ENCODE results near the gene HM13. TPM values are rescaled to one million over a fixed set of nuclear protein-coding genes. Genes with fewer than 3 reads are reported as not detected.

HM13 gene
- total and polyA plus RNA-seq, 9 of the 15 experiments (the other 6 are each of a cell fraction or from before 2014, with no cell fraction given), result 7.7 to 136 (median 74.5) TPM

- TF ChIP-seq, protein P1, sequence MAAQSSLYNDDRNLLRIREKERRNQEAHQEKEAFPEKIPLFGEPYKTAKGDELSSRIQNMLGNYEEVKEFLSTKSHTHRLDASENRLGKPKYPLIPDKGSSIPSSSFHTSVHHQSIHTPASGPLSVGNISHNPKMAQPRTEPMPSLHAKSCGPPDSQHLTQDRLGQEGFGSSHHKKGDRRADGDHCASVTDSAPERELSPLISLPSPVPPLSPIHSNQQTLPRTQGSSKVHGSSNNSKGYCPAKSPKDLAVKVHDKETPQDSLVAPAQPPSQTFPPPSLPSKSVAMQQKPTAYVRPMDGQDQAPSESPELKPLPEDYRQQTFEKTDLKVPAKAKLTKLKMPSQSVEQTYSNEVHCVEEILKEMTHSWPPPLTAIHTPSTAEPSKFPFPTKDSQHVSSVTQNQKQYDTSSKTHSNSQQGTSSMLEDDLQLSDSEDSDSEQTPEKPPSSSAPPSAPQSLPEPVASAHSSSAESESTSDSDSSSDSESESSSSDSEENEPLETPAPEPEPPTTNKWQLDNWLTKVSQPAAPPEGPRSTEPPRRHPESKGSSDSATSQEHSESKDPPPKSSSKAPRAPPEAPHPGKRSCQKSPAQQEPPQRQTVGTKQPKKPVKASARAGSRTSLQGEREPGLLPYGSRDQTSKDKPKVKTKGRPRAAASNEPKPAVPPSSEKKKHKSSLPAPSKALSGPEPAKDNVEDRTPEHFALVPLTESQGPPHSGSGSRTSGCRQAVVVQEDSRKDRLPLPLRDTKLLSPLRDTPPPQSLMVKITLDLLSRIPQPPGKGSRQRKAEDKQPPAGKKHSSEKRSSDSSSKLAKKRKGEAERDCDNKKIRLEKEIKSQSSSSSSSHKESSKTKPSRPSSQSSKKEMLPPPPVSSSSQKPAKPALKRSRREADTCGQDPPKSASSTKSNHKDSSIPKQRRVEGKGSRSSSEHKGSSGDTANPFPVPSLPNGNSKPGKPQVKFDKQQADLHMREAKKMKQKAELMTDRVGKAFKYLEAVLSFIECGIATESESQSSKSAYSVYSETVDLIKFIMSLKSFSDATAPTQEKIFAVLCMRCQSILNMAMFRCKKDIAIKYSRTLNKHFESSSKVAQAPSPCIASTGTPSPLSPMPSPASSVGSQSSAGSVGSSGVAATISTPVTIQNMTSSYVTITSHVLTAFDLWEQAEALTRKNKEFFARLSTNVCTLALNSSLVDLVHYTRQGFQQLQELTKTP (IDR thresholded peaks at IDR 0.05; ENCODE audit: low read depth in 1 of 2, partially characterized antibody in 2 of 2), result no peak
- no peak for TF ChIP-seq SMC3 (conservative IDR thresholded peaks at IDR 0.05; ENCODE audit: insufficient read depth, low read depth, low read length)
- TF ChIP-seq, protein P2, sequence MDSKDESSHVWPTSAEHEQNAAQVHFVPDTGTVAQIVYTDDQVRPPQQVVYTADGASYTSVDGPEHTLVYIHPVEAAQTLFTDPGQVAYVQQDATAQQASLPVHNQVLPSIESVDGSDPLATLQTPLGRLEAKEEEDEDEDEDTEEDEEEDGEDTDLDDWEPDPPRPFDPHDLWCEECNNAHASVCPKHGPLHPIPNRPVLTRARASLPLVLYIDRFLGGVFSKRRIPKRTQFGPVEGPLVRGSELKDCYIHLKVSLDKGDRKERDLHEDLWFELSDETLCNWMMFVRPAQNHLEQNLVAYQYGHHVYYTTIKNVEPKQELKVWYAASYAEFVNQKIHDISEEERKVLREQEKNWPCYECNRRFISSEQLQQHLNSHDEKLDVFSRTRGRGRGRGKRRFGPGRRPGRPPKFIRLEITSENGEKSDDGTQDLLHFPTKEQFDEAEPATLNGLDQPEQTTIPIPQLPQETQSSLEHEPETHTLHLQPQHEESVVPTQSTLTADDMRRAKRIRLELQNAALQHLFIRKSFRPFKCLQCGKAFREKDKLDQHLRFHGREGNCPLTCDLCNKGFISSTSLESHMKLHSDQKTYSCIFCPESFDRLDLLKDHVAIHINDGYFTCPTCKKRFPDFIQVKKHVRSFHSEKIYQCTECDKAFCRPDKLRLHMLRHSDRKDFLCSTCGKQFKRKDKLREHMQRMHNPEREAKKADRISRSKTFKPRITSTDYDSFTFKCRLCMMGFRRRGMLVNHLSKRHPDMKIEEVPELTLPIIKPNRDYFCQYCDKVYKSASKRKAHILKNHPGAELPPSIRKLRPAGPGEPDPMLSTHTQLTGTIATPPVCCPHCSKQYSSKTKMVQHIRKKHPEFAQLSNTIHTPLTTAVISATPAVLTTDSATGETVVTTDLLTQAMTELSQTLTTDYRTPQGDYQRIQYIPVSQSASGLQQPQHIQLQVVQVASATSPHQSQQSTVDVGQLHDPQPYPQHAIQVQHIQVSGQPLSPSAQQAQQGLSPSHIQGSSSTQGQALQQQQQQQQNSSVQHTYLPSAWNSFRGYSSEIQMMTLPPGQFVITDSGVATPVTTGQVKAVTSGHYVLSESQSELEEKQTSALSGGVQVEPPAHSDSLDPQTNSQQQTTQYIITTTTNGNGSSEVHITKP (IDR thresholded peaks at IDR 0.05; ENCODE audit: partially characterized antibody), result no peak
- no peak for TF ChIP-seq CBFA2T3 (IDR thresholded peaks at IDR 0.05)
- no peak for TF ChIP-seq ZC3H4 (CRISPR knock-in tag; IDR thresholded peaks at IDR 0.05; ENCODE audit: borderline replicate concordance)
- TF ChIP-seq ZNF507 (tag; conservative IDR thresholded peaks at IDR 0.05), result no peak
- TF ChIP-seq L3MBTL2 (IDR thresholded peaks at IDR 0.05), result peak; percentile 45; the same call in 1 of the 2 replicates
- no peak for TF ChIP-seq E2F8 (IDR thresholded peaks at IDR 0.05; ENCODE audit: low read depth, partially characterized antibody)
- TF ChIP-seq ZNF696 (CRISPR knock-in tag; conservative IDR thresholded peaks at IDR 0.05), result no peak
- no peak for TF ChIP-seq TAF9B (IDR thresholded peaks at IDR 0.05; ENCODE audit: partially characterized antibody)
- peak; percentile 25 for TF ChIP-seq RBBP5 (IDR thresholded peaks at IDR 0.05; ENCODE audit: borderline replicate concordance, insufficient read depth, low read length, poor library complexity, severe bottlenecking)
- no peak for TF ChIP-seq PURB (CRISPR knock-in tag; IDR thresholded peaks at IDR 0.05; ENCODE audit: low read depth)
- TF ChIP-seq, protein P3, sequence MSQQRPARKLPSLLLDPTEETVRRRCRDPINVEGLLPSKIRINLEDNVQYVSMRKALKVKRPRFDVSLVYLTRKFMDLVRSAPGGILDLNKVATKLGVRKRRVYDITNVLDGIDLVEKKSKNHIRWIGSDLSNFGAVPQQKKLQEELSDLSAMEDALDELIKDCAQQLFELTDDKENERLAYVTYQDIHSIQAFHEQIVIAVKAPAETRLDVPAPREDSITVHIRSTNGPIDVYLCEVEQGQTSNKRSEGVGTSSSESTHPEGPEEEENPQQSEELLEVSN (IDR thresholded peaks at IDR 0.05; ENCODE audit: borderline replicate concordance in 1 of 2, extremely low read depth in 1 of 2, insufficient read depth in 1 of 2, insufficient read length in 1 of 2, low read depth in 1 of 2, low read length in 1 of 2, poor library complexity in 1 of 2, severe bottlenecking in 1 of 2), result peak in 1 of 2 experiments; percentile 65
Observed at GRCh38 chr20:31587545-31588389, 73.5 kb downstream of the HM13 start (continued).
